CD4-positive, CD25-positive, alpha-beta regulatory T cell (primary cell): Measurements from ENCODE around the gene PHACTR3. TPM values are rescaled to one million over a fixed set of nuclear protein-coding genes. Genes with fewer than 3 reads are reported as not detected.

ENCODE experiments used
- ATAC-seq, 2 donors: fragments of 150-1000 bp; cut with Tn5 transposase; one replicate each; pipeline ENCODE4 v1.10.0; 2021; ENCODE audit warnings: low read depth in 2 of 2, moderate number of reproducible peaks in 2 of 2, moderate library complexity in 1 of 2
- DNase-seq, 3 donors: peaks; one replicate each; pipeline versions ENCODE4 v3.0.0 to v3.0.0-alpha.2; 2012 to 2022; ENCODE audit warnings: mixed read lengths in 1 of 3
- H3K27ac ChIP-seq: one replicate; pipeline ENCODE4 v1.7.0; 2013; ENCODE audit warnings: mild to moderate bottlenecking, low read length; ENCODE audit not compliant: insufficient read depth, poor library complexity, severe bottlenecking
- H3K27me3 ChIP-seq: one replicate; pipeline ENCODE4 v1.7.0; 2013; ENCODE audit warnings: low read length; ENCODE audit not compliant: control insufficient read depth, insufficient read depth
- H3K36me3 ChIP-seq: one replicate; pipeline ENCODE4 v1.7.0; 2013; ENCODE audit warnings: mild to moderate bottlenecking, low read length, moderate library complexity; ENCODE audit not compliant: control insufficient read depth, insufficient read depth
- H3K4me1 ChIP-seq: 2 replicates; pipeline ENCODE4 v1.7.0; 2013; ENCODE audit warnings: mild to moderate bottlenecking, low read length; ENCODE audit not compliant: insufficient read depth, control insufficient read depth, poor library complexity, severe bottlenecking
- H3K4me3 ChIP-seq: one replicate; pipeline ENCODE4 v1.7.0; 2013; ENCODE audit warnings: low read depth, mild to moderate bottlenecking, low read length, moderate library complexity
- H3K9me3 ChIP-seq, 2 experiments: 1 replicate in 1 of 2; 2 replicates in 1 of 2; pipeline ENCODE4 v1.7.0; 2013; ENCODE audit warnings: low read length in 2 of 2, mild to moderate bottlenecking in 1 of 2, moderate library complexity in 1 of 2; ENCODE audit not compliant: control insufficient read depth in 2 of 2
- H3K27ac Mint-ChIP-seq, 3 donors: one replicate each; pipeline ENCODE4 v1.8.0; 2020 to 2022; ENCODE audit warnings: mild to moderate bottlenecking in 3 of 3, mixed read lengths in 3 of 3, moderate library complexity in 2 of 3
- H3K27me3 Mint-ChIP-seq: one replicate; pipeline ENCODE4 v1.8.0; 2022; ENCODE audit warnings: mild to moderate bottlenecking, mixed read lengths
- H3K36me3 Mint-ChIP-seq: one replicate; pipeline ENCODE4 v1.8.0; 2020; ENCODE audit warnings: mixed read lengths
- H3K4me1 Mint-ChIP-seq, 4 donors: one replicate each; pipeline ENCODE4 v1.8.0; 2020 to 2022; ENCODE audit warnings: mixed read lengths in 4 of 4, mild to moderate bottlenecking in 1 of 4
- H3K4me3 Mint-ChIP-seq, 4 donors: one replicate each; pipeline ENCODE4 v1.8.0; 2020 to 2022; ENCODE audit warnings: mild to moderate bottlenecking in 4 of 4, mixed read lengths in 4 of 4, moderate library complexity in 3 of 4
- H3K9me3 Mint-ChIP-seq, 7 donors: one replicate each; pipeline ENCODE4 v1.8.0; 2020 to 2022; ENCODE audit warnings: mixed read lengths in 7 of 7, mild to moderate bottlenecking in 3 of 7, moderate library complexity in 2 of 7
- polyA plus RNA-seq, 4 donors: library from polyadenylated mRNA; unstranded; fragments of 300-500 nt; fragmentation: Illumina TruSeq; gene quantifications; one replicate each; pipeline ENCODE4 v1.2.3, GENCODE V29; 2021
- total RNA-seq: library from RNA; stranded (reverse); gene quantifications from one replicate; pipeline ENCODE4 v1.2.3, GENCODE V29; 2022

The PHACTR3 gene
- total and polyA plus RNA-seq, 5 donors from 2014 or later = not detected

DNA sequence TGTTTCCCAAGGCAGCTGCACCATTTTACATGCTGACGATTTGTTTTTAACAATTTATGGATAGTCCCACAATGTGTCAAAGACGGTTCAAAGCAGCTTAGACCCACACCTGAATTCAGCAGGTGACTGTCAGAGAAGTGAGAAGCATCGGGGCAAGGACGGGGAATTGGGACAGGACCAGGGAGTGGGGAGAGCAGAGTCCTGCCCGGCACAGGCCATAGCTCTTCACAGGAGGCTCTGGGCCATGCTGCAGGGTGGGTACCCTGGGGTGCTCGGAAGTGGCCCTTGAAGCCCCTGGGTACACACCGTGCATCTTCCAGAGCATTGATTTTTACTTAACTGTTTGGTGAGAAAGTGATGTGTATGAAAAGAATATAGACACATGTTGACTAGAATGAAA is 33.2 kb upstream of the PHACTR3 start:
- Histone ChIP-seq H3K36me3 (no peaks in the 10 kb centered on the region), H3K4me3 (no peak overlapping the region), H3K27me3 (no peaks in the 10 kb centered on the region), H3K27ac (no peak overlapping the region), H3K9me3 (no peaks in the 10 kb centered on the region), H3K4me1 (peaks cover 4% of the 10 kb centered on the region)
- no peak for ATAC-seq
- Mint-ChIP-seq H3K4me3 (peak overlapping the region in 2 of 4 donors; percentile 59 to 64), H3K27ac (peak overlapping the region in 1 of 3 donors; percentile 17), H3K36me3 (no peaks in the 10 kb centered on the region), H3K4me1 (peaks cover 0 to 7% (median 4%) of the 10 kb centered on the region in 4 donors), H3K9me3 (peaks cover 0 to 3% (median 0%) of the 10 kb centered on the region in 7 donors), H3K27me3 (peaks cover 17% of the 10 kb centered on the region)
- DNase-seq = no peak

DNA sequence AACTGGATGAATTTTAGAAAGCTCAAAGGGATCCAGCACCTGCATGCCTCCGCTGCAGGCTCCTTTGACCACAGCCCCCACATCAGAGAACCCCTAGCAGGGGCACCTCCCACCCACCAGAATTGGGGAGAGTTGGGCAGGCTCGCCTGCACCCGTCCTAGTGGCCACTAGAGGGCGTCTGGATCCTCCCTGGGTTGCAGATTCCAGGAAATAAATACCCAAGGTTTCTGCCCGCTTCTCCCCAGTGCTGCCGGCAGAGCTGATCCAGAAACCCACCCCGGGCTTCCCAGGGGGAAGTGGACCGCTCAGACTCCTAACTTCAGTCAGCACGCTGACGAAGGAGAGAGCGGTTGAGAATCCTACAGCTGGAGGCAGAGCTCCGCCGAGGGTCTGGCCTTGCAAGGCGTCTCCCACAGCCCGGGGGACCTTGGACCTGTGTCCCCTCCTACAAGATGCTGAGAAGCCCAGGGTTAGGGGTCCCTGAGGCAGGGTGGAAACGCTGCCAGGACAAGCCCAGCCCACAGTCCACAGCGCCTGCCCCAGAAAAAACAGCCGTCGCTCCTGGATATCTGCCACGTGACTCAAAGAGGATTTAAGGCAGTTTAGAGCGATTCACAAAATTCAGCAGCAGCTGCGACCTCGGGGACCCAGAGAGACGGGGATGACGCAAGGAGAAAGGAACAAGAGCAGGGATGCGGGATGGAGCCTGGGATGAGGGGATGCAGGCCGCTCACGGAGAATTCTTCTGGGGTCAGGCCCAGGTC is 32.6 kb upstream of the PHACTR3 start:
- H3K4me1 ChIP-seq = peaks cover 4% of the 10 kb centered on the region
- H3K4me1 Mint-ChIP-seq = peaks cover 0 to 7% (median 4%) of the 10 kb centered on the region in 4 donors
- peak overlapping the region in 2 of 3 donors; percentile 17 to 30 for H3K27ac Mint-ChIP-seq
- peak; percentile 29 to 41 (median 36) for DNase-seq
- no peak overlapping the region for H3K27ac ChIP-seq
- H3K4me3 Mint-ChIP-seq = peak overlapping the region in 3 of 4 donors; percentile 59 to 86 (median 64)
- peaks cover 23% of the 10 kb centered on the region for H3K27me3 Mint-ChIP-seq
- peak overlapping the region; percentile 50 for H3K4me3 ChIP-seq
- H3K9me3 Mint-ChIP-seq = peaks cover 0 to 3% (median 0%) of the 10 kb centered on the region in 7 donors
- H3K36me3 ChIP-seq = no peaks in the 10 kb centered on the region
- no peaks in the 10 kb centered on the region for H3K9me3 ChIP-seq
- no peaks in the 10 kb centered on the region for H3K27me3 ChIP-seq
- no peaks in the 10 kb centered on the region for H3K36me3 Mint-ChIP-seq
- peak in 1 of 2 donors; percentile 20 for ATAC-seq

DNA sequence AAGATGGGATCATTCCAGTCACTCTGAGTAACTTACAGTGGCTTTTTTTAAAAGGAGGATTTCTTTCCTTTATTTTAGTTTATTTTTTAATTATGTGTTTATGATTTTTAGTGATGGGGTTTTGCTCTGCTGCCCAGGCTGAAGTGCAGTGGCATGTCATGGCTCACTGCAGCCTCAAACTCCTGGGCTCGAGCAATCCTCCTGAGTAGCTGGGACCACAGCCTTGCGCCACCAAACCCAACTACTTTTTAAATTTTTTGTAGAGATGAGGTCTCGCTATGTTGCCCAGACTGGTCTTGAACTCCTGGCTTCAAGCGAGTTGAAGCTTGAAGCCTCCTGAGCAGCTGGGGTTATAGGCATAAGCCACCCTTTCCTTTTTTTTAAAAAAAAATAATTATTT is 31.8 kb upstream of the PHACTR3 start:
- Histone ChIP-seq H3K27me3 (no peaks in the 10 kb centered on the region), H3K27ac (no peak overlapping the region), H3K9me3 (no peaks in the 10 kb centered on the region), H3K36me3 (no peaks in the 10 kb centered on the region), H3K4me3 (no peak overlapping the region), H3K4me1 (peaks cover 4% of the 10 kb centered on the region)
- H3K36me3 Mint-ChIP-seq = no peaks in the 10 kb centered on the region
- ATAC-seq (no peak), DNase-seq (no peak)
- H3K27me3 Mint-ChIP-seq = peaks cover 26% of the 10 kb centered on the region
- no peak overlapping the region for H3K27ac Mint-ChIP-seq
- H3K9me3 Mint-ChIP-seq = peaks cover 0 to 3% (median 0%) of the 10 kb centered on the region in 7 donors
- H3K4me1 Mint-ChIP-seq = peaks cover 0 to 7% (median 4%) of the 10 kb centered on the region in 4 donors
- no peak overlapping the region for H3K4me3 Mint-ChIP-seq

DNA sequence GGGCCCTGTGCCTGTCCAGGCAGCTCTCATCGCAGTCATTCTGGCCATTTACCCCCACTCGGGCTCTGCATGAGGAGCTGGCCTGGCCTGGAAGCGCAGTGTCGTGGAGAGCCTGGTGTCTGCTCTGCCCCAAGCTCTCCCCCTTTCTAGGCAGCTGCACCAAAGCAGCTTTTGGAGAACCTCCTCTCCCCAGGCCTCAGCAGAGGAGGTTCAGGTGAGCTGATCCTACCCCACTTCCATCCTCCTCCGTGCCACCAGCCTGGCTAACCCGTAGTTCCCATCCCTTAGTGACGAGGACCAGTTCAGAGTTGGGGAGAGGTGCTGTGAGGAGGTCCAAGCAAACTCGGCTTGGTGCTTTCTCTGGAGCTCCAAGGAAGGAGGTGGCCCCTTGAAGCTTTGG is 30.5 kb upstream of the PHACTR3 start:
- ATAC-seq = no peak
- H3K27ac ChIP-seq = no peak overlapping the region
- peaks cover 26% of the 10 kb centered on the region for H3K27me3 Mint-ChIP-seq

DNA sequence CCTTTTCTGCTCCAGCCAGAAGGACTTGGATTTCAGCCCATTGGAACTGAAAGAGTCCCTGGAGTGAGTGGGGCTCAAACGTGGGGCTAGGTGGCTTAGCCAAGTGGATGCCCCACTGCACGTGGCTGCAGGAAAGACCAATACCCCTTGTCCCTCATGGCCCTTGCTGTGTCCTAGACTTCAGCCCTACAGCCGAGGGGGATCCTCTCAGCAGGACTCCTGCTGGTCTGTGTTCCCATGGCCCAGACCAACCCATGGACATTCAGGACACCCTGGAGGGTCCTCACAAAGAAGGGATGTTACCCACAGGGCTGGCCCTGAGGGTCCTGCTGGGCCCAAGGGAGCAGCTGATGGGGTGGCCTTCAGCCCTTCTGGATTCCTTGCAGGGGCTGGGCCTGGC is 30.0 kb upstream of the PHACTR3 start:
- no peak overlapping the region for H3K27ac ChIP-seq
- no peaks in the 10 kb centered on the region for H3K9me3 ChIP-seq
- H3K27me3 Mint-ChIP-seq = peaks cover 30% of the 10 kb centered on the region
- H3K36me3 ChIP-seq = no peaks in the 10 kb centered on the region
- no peaks in the 10 kb centered on the region for H3K36me3 Mint-ChIP-seq
- no peak for ATAC-seq
- no peak overlapping the region for H3K4me3 Mint-ChIP-seq
- H3K4me1 ChIP-seq = peaks cover 4% of the 10 kb centered on the region
- no peak overlapping the region for H3K4me3 ChIP-seq
- H3K27me3 ChIP-seq = no peaks in the 10 kb centered on the region
- H3K27ac Mint-ChIP-seq = no peak overlapping the region
- H3K9me3 Mint-ChIP-seq = peaks cover 0 to 2% (median 0%) of the 10 kb centered on the region in 7 donors
- no peak for DNase-seq
- H3K4me1 Mint-ChIP-seq = peaks cover 0 to 7% (median 4%) of the 10 kb centered on the region in 4 donors

More for the DNA sequence above, 30.5 kb upstream of the PHACTR3 start:
- no peaks in the 10 kb centered on the region for H3K36me3 ChIP-seq
- no peaks in the 10 kb centered on the region for H3K9me3 ChIP-seq
- H3K27ac Mint-ChIP-seq = no peak overlapping the region
- no peak overlapping the region for H3K4me3 ChIP-seq
- no peak for DNase-seq
- peaks cover 0 to 2% (median 0%) of the 10 kb centered on the region in 7 donors for H3K9me3 Mint-ChIP-seq
- H3K4me1 ChIP-seq = peaks cover 4% of the 10 kb centered on the region
- H3K27me3 ChIP-seq = no peaks in the 10 kb centered on the region
- H3K4me1 Mint-ChIP-seq = peaks cover 0 to 7% (median 4%) of the 10 kb centered on the region in 4 donors
- no peaks in the 10 kb centered on the region for H3K36me3 Mint-ChIP-seq
- no peak overlapping the region for H3K4me3 Mint-ChIP-seq

DNA sequence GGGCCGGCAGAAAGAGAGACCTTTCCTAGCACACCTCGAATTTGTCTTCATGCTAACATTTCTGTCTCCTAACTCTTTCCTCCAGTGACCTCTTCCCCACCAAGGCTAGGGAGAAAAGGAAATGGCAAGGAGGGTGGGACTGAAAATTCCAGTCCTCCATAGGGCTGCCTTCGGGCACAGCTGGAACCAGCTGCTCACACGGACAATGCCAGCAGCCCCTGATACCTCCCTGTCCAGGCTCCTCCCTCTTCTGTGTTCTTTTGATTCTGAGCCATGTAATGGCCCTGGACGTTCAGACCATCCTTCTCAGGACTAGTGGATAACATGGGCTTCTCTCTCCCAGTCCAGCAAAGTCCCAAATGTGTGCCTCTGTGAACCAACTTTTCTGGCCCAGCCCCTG is 29.1 kb upstream of the PHACTR3 start:
- Histone ChIP-seq H3K36me3 (no peaks in the 10 kb centered on the region), H3K27me3 (no peaks in the 10 kb centered on the region), H3K4me1 (peaks cover 4% of the 10 kb centered on the region), H3K4me3 (no peak overlapping the region), H3K27ac (no peak overlapping the region), H3K9me3 (no peaks in the 10 kb centered on the region)
- DNase-seq (no peak), ATAC-seq (no peak)
- no peak overlapping the region for H3K27ac Mint-ChIP-seq
- peaks cover 0 to 7% (median 4%) of the 10 kb centered on the region in 4 donors for H3K4me1 Mint-ChIP-seq
- H3K36me3 Mint-ChIP-seq = no peaks in the 10 kb centered on the region
- no peak overlapping the region for H3K4me3 Mint-ChIP-seq
- peaks cover 0 to 2% (median 0%) of the 10 kb centered on the region in 7 donors for H3K9me3 Mint-ChIP-seq
- peaks cover 30% of the 10 kb centered on the region for H3K27me3 Mint-ChIP-seq

DNA sequence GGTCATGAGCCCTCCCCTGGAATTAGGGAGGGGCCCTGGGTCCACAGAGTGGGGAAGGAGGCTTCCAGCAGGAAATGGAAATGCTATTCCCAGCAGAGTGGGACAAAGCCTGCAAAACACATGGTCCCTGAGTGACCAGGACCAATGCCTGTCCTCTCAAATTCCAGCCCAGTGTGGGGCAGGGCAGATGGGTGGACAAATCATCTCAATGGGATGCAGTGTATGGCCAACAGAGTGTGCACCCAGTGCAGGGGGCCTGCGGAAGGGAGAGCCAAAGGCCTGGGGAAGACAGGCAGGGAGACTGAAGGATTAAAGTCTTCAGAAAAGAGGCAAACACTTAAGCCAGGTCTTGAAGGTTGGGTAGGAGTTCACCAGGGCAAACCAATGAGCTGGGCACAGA is 28.7 kb upstream of the PHACTR3 start:
- Mint-ChIP-seq H3K4me1 (peaks cover 0 to 7% (median 4%) of the 10 kb centered on the region in 4 donors), H3K36me3 (no peaks in the 10 kb centered on the region), H3K27ac (peak overlapping the region in 1 of 3 donors; percentile 16), H3K9me3 (peaks cover 0 to 2% (median 0%) of the 10 kb centered on the region in 7 donors), H3K27me3 (peaks cover 30% of the 10 kb centered on the region), H3K4me3 (no peak overlapping the region)
- Histone ChIP-seq H3K27ac (no peak overlapping the region), H3K27me3 (no peaks in the 10 kb centered on the region), H3K36me3 (no peaks in the 10 kb centered on the region), H3K4me1 (peaks cover 4% of the 10 kb centered on the region), H3K4me3 (no peak overlapping the region), H3K9me3 (no peaks in the 10 kb centered on the region)
- ATAC-seq = no peak
- DNase-seq = no peak
